GM19025 (cell line): Measurements from ENCODE around the gene POLD3.
"Not testable (repeated sequence)": the region's sequence is repeated elsewhere in the genome, so short reads cannot be mapped to it uniquely, and the experiment has no call there.

ENCODE experiments used
- ATAC-seq: cut with Tn5 transposase; IDR thresholded peaks from one replicate; pipeline ENCODE4 v1.9.1; 2021; ENCODE audit warnings: mild to moderate bottlenecking, low read depth, moderate library complexity; ENCODE audit not compliant: unreplicated experiment

POLD3 gene

DNA sequence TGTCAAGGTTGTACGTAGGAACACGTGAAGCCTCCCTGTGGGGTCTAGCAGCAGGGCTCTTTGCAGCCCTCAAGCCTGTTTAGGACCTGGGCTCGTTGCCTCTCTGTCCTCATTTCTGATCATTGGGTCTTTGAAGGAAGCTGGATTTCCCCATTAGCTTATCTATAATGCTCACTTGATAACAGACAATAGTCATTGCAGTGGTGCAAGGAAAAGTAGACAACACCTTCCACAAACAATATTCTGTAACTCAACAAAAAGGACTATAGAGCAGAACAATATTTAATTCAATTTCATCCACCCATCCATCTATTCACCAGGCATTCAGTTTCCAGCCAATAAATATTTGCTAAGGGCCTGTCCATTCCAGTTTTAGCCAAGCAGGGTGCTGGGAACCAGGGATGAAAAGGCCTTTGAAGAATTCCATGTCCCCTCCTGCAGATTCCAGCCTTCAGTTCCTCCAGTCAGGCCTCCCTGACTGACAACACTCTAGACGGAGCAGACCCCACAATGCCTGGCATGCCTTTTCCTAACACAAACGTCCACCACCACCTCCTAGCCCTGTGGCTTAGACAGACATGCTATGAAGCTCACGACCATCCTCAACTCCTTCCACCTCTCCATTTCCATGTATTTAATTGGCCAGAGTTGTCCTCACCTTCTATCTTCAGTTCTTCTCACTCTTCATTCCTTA lies 12.7 kb upstream of the POLD3 start:
- ATAC-seq, result no peak

GRCh38 chr11:74581954-74582547 lies 10.3 kb upstream of the POLD3 start:
- no peak for ATAC-seq

- ATAC-seq, result no peak
Measured at GRCh38 chr11:74583024-74583624, 9.3 kb upstream of the POLD3 start.

GRCh38 chr11:74590492-74590891 lies 1.9 kb upstream of the POLD3 start:
- not testable (repeated sequence) for ATAC-seq

DNA sequence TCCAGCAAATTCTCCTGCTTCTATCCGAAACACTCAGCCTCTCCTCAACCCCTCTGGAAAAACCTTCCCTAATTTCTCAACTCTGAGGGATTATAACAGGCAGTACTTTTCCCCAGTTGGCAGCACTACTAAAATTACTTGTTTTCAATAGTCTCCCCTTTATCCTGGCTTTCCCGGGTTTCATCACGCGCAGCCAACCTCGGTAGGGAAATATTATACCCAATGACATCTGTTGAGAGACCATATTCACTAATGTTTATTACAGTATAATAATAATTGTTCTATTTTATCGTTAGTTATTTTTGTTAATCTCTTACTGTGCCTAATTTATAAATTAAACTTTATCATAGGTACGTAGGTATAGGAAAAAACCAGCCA lies 330 bp upstream of the POLD3 start:
- ATAC-seq, result no peak

- ATAC-seq, result no peak
Measured at GRCh38 chr11:74593463-74593862, 1.1 kb downstream of the POLD3 start.

GRCh38 chr11:74602637-74603556 lies 10.5 kb downstream of the POLD3 start:
- no peak for ATAC-seq

DNA sequence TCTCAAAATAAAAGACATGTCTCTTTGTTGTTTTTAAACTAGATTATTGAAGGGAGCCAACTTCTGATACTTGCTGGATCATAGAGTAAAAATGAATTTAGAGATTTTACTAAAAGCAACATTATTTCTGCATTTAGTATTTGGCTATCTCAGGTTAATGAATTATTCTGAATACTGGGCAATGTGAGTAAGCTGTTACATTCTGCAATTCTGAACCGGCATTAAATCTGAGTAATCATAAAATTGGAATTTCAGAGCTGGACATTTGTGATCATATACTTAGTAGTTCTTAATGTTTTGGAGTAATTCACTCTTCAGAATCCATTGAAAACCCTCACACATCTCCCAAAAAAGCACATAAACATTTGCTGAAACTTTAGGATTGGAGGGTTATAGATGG lies 11.5 kb downstream of the POLD3 start:
- no peak for ATAC-seq

DNA sequence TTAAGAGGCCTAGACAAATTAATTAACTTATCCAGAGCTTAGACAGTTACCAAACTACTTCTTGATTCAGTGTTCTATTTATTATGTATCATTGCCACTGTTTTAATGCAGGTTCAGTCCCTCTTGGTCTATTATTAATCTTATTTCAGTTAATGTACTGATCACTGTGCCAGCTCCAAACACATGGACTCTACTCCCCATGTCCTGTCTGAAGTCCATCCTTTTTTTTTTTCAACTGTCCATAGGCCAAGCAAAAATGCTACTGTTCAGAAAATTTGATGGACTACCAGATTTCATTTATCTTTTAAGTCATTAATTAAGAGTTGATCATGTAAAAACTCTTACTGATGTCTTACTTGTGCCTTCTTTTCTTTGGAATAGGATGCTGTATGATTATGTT lies 11.9 kb downstream of the POLD3 start:
- no peak for ATAC-seq

DNA sequence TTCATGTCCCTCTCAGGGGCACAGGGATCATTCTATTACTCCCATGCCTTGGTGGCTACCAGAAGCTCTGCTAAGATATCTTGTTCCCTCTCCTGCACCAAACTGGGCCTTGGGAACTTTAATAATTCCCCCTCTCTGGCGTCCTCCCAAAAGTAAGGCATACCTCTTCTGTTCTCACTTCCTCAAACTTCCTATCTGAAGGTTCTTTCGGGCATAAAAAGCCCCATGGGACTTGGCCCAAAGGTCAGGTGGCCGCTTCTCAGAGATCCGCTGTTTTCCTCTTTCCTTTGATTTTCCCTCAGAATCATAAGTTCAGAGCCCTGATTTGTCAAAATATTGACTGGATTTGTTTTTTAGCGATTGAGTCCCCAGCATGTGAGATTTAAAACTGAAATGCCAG lies 13.0 kb downstream of the POLD3 start:
- ATAC-seq, result no peak

- ATAC-seq, result no peak
Measured at GRCh38 chr11:74608431-74608830, 16.0 kb downstream of the POLD3 start.

DNA sequence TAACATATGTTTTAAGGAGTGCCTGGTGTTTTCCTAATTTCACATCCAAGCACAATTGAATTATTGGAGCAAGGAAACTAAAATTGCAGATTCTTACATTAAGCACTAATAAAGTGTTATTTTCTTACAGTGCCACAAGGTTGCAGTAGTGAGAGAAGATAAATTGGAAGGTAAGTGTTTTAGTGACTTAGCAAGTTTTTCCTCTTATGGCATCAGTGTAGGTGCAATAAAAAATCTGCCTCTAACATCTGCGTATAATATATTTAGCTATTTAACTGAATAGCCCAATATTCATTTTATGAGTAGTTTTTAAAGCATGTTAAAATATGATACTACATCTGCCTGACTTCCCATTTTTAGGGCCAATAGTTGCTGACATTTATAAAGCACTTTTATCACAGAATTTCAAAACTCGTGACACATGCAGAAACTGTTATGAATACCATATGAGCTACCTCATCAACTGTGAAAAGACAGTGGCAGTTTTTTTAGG lies 19.0 kb downstream of the POLD3 start:
- no peak for ATAC-seq

DNA sequence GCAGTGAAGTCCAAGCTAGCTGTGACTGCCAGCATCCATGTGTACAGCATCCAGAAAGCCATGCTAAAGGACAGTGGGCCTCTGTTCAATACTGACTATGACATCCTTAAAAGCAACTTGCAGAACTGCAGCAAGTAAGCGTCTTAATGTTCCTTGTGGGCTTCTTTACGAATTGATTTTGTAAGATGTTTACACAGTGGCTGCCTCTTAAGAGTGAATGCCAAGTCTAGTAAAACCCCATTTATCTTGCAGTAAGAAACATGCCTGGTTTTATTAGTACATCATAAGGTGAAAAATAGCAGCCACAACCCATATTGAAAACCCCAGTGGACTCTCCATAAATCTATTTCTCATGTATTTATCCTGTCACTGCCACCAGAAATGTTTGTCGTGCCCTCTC lies 20.5 kb downstream of the POLD3 start:
- no peak for ATAC-seq

- no peak for ATAC-seq
Measured at GRCh38 chr11:74615311-74615710, 22.9 kb downstream of the POLD3 start.

GRCh38 chr11:74615988-74616387 lies 23.6 kb downstream of the POLD3 start:
- ATAC-seq, result no peak

- no peak for ATAC-seq
Measured at GRCh38 chr11:74620531-74620930, 28.1 kb downstream of the POLD3 start.

- no peak for ATAC-seq
Measured at GRCh38 chr11:74626130-74626529, 33.7 kb downstream of the POLD3 start.

- no peak for ATAC-seq
Measured at GRCh38 chr11:74626604-74627003, 34.2 kb downstream of the POLD3 start.

- no peak for ATAC-seq
Measured at GRCh38 chr11:74627381-74627780, 35.0 kb downstream of the POLD3 start.

GRCh38 chr11:74630043-74630442 lies 37.7 kb downstream of the POLD3 start:
- no peak for ATAC-seq
